GM19455 (cell line): Measurements from ENCODE around the gene STK17A.
"Not testable (repeated sequence)": the region's sequence is repeated elsewhere in the genome, so short reads cannot be mapped to it uniquely, and the experiment has no call there.

Experiments
- ATAC-seq: cut with Tn5 transposase; IDR thresholded peaks from one replicate; pipeline ENCODE4 v1.9.1; 2021; ENCODE audit not compliant: unreplicated experiment

Gene STK17A

GRCh38 chr7:43653891-43654504, 71.1 kb downstream of the STK17A start:
- ATAC-seq = no peak

GRCh38 chr7:43655584-43655983, 72.7 kb downstream of the STK17A start:
- no peak for ATAC-seq

GRCh38 chr7:43656997-43657396, 74.1 kb downstream of the STK17A start:
- no peak for ATAC-seq

- peak; percentile 57 for ATAC-seq
Observed at GRCh38 chr7:43658718-43659548, 76.0 kb downstream of the STK17A start.

DNA sequence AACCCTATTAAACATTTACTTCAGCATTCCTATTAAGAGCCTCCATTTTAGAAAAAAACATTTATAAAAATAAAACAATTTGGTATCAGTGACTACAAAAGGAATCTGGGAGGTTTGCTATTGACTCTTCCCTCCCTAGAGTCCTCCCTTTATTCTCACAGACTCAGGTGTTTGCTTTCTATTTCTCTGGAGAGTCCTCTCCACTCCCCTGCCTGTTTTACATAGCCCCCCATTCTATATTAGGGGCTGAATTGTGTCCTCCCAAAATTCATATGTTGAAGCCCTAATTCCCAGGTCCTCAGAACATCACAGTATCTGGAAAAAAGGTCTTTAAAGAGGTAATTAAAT, 76.6 kb downstream of the STK17A start:
- ATAC-seq = no peak

- no peak for ATAC-seq
Observed at GRCh38 chr7:43660141-43660540, 77.2 kb downstream of the STK17A start.

GRCh38 chr7:43664681-43665080, 81.8 kb downstream of the STK17A start:
- ATAC-seq = no peak

- ATAC-seq = no peak
Observed at GRCh38 chr7:43666938-43667337, 84.0 kb downstream of the STK17A start.

- ATAC-seq = no peak
Observed at GRCh38 chr7:43668035-43668434, 85.1 kb downstream of the STK17A start.

DNA sequence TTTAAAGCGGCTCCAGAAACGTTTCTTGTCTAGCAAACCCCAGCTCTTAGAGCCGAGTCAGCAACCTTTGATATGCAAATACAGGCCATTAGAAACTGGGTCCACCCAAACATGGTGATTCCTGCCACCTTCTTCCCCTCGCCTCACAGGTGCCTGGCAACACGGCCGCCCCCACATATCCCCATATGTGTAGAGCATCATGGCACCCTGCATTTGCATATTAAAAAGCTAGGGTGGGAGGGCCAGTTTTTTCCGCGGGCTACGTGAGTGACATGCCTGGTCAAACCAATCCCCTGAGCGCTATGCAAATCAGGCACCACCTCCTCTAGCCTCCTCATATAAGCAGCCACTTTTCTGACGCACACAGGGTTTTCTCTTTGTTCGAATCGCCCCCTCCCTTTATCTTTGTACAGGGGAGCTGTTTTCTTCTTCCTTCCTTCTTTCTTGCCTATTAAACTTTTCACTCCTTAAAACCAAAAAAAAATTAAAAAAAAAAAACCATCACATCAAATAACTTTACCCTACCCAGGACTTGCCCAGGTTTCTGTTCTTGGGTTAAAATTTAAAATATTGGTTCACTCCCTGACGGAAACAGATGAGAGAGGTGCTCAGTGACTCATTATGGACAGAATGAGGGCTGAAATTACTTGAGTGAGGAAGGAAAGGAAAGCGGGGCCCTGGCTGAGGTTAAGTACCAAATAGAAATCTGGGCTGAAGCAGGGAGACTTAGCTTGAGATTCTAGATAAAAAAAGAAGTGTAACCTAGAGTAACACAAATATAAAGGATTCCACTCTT, 86.6 kb downstream of the STK17A start:
- no peak for ATAC-seq

- no peak for ATAC-seq
Observed at GRCh38 chr7:43671521-43671920, 88.6 kb downstream of the STK17A start.

DNA sequence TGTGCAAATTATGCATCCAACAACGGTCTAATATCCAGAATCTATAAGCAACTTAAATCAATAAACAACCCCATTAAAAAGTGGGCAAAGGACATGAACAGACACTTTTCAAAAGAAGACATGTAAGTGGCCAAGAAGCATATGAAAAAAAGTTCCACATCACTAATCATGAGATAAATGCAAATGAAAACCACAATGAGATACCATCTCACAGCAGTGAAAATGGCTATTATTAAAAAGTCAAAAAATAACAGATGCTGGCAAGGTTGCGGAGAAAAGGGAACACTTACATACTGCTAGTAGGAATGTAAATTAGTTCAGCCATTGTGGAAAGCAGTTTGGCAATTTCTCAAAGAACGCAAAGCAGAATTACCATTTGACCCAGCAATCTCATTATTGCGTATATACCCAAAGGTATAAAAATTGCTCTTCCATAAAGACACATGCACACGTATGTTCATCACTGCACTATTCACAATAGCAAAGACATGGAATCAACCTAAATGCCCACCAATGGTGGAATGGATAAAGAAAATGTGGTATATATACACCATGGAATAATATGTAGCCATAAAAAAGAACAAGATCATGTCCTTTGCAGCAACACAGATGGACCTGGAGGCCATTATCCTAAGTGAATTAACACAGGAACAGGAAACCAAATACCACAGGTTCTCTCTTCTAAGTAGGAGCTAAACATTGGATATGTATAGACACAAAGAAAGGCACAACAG, 90.5 kb downstream of the STK17A start:
- not testable (repeated sequence) for ATAC-seq

- ATAC-seq = no peak
Observed at GRCh38 chr7:43674559-43675436, 91.9 kb downstream of the STK17A start.
